Right ventricle myocardium superior (tissue), 1 donor: Measurements from ENCODE around the gene CENPA. TPM values are rescaled to one million over a fixed set of nuclear protein-coding genes. Genes with fewer than 3 reads are reported as not detected.
"Not testable (repeated sequence)": the region's sequence is repeated elsewhere in the genome, so short reads cannot be mapped to it uniquely, and the experiment has no call there.

ENCODE experiments used
- ATAC-seq: fragments of 200-7000 bp; cut with Tn5 transposase; one replicate; pipeline ENCODE4 v1.9.1; 2020; ENCODE audit warnings: mild to moderate bottlenecking; ENCODE audit not compliant: poor library complexity
- DNase-seq: peaks from one replicate; pipeline ENCODE4 v3.0.0-alpha.2; 2020
- intact Hi-C: fragments of 100-400 bp; cut with DNase I; formaldehyde crosslinking; loops from one replicate; pipeline ENCODE4 v1.11.2; 2022
- long read RNA-seq: library from polyadenylated mRNA; unstranded; transcript quantifications from one replicate; pipeline ENCODE4 v2.0.0, GENCODE V29; 2021
- total RNA-seq: library from RNA; stranded (reverse); fragmentation: NEBNext Ultra II Directional; extraction: Animal tissue kit (Norgen Biotek cat#: 25700); gene quantifications from one replicate; pipeline ENCODE4 v1.2.1, GENCODE V29; 2021
- donor health status: DM: no; HTN: yes; CAD: no; lungs with severe emphysema.

CENPA gene
- 0.51 TPM for total RNA-seq
- long read RNA-seq = 0 reads

- ATAC-seq (peak; percentile 98), DNase-seq (peak; percentile 97)
- intact Hi-C loops = no loop called here
These were observed at the start of gene CENPA for GRCh38 chr2:26785431-26786206. CENPA (plus strand) TSS chr2:26786056; CDS start chr2:26786197, 141 bp downstream.

- ATAC-seq (no peak), DNase-seq (no peak)
- intact Hi-C loops = no loop called here
These were observed 48.6 kb upstream of the CENPA start for GRCh38 chr2:26737221-26737620.

GRCh38 chr2:26738481-26738880 lies 47.4 kb upstream of the CENPA start:
- ATAC-seq (no peak), DNase-seq (no peak)
- intact Hi-C loops = no loop called here

DNA sequence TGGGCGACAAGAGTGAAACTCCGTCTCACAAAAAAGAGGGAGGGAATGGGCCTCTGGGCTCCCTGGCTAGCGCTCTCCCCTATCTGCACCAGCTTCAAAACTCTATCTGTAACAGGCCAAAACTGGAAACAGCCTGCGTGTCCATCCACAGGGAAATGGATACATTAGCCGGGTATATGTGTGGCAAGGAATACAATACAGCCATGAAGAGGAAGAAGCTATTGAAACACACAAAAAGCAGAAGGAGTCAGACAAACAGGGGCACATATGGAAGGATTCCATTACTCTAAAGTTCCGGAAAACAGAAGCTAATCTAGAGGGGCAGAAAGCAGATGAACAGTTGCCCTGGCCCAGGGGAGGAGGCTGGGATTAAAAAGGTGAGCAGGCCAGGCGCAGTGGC lies 46.3 kb upstream of the CENPA start:
- ATAC-seq (no peak), DNase-seq (no peak)
- intact Hi-C loops = no loop called here

- DNase-seq = no peak
- no peak for ATAC-seq
- intact Hi-C loops = no loop called here
These were observed 45.5 kb upstream of the CENPA start for GRCh38 chr2:26740346-26740745.

DNA sequence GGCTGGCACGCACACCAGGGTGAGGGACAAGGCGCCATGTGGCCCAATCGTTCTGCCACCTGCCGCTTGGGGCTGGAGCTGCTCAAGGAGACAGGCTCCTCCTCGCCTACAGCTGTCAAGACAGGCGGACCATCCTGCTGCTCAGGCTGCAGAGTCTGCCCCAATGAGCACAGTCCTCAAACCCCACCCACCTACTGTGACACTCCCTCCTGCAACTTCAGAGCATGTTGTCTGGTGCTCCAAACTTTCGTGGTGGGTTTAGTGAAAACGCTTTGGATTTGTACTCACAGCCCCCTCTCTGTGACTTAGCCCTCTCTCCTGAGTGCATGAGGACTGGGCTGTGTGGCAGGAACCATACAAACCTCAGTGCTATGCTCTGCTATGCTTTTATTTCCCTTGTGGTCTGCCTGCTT lies 45.0 kb upstream of the CENPA start:
- no peak for DNase-seq
- intact Hi-C loops = no loop called here
- no peak for ATAC-seq

GRCh38 chr2:26742048-26742770 lies 43.6 kb upstream of the CENPA start:
- intact Hi-C loops = no loop called here
- DNase-seq = no peak

GRCh38 chr2:26743852-26744251 lies 42.0 kb upstream of the CENPA start:
- intact Hi-C loops = no loop called here
- ATAC-seq (no peak), DNase-seq (no peak)

More at GRCh38 chr2:26742048-26742770, 43.6 kb upstream of the CENPA start:
- ATAC-seq = no peak

DNA sequence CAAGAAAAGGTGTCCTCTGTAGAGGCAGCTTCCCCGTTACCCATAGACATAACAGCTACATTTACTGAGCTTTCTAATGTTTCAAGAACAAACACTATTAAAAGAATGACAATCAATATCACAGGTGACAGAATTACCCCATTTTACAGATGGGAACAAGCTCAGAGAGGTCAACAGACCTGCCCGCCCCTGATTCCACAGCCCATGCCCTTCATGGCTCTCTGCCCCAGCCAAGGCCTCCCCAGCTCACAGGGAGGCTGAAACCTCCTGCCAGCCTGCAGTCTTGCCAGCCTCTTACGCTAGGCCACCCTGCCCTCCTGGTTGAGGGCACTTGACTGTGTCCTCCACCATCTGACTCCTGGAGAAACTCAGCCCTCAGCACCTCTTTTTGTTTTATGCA lies 40.9 kb upstream of the CENPA start:
- intact Hi-C loops = no loop called here
- ATAC-seq (no peak), DNase-seq (no peak)

DNA sequence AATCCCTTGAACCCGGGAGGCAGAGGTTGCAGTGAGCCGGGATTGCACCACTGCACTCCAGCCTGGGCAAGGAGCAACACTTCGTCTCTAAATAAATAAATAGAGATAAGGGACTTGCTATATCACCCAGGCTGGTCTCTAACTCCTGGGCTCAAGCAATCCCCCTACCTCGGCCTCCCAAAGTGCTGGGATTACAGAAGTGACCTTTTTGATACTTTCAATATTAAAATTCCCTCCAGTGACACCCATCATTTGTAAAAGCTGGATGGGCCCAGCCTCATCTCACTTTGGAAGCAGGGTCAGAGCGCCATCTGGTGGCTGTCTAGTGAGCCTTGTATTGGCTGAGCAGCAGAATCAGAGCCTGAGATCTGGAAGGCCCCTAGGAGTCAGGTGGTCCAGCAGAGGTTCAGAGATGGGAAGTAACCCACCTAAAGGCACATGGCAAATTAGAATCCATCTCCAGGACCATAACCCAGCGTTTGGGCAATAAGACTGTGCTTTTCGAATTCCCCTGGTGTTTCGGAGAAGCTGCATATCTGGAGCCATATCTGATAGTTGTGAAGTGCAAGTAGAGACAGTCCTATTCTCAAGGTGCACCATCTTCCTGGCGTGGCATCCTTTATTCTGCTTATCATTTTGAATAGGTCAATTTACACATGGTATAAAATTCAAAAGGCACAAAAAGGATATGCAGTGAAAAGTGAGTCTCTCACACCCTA lies 40.1 kb upstream of the CENPA start:
- intact Hi-C loops = loop anchor here (2.0 kb wide), 1 partner anchor 141 kb away; no protein-coding TSS in a partner anchor
- peak; percentile 90 for DNase-seq
- ATAC-seq = peak; percentile 96

DNA sequence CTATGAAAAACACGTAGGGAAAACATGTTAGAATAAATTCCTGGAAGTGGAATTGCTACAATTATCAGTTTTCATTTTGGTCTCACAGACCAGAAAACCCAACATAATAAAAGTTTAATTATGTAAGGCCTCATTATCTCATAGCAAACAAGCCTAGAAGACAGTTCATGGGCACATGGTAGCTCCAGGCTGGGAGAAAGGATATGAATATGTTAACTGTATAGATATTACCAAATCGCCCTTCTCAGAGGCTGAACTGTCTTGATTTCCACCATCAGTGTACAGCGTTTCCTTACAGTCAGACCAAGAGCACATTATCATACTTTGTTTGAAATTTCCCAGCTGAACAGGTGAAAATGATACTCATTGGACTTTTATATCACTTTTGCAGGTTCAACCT lies 38.9 kb upstream of the CENPA start:
- DNase-seq (no peak), ATAC-seq (no peak)
- intact Hi-C loops = loop anchor here (2.0 kb wide), 1 partner anchor 142 kb away; no protein-coding TSS in a partner anchor

- ATAC-seq, intact Hi-C loops, DNase-seq: not testable (repeated sequence)
These were observed 36.0 kb upstream of the CENPA start for GRCh38 chr2:26749787-26750420.

DNA sequence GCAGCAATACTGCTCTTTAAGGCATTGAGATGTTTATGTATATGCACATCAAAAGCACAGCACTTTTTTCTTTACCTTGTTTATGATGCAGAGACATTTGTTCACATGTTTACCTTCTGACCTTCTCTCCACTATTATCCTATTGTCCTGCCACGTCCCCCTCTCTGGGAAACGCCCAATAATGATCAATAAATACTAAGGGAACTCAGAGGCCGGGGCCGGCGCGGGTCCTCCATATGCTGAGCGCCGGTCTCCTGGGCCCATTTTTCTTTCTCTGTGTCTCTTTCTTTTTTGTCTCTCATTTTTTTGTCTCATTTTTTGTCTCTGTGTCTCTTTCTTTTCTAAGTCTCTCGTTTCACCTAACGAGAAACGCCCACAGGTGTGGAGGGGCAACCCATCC lies 35.4 kb upstream of the CENPA start:
- intact Hi-C loops, DNase-seq, ATAC-seq: not testable (repeated sequence)

GRCh38 chr2:26752656-26753055 lies 33.2 kb upstream of the CENPA start:
- DNase-seq (no peak), ATAC-seq (no peak)
- intact Hi-C loops = no loop called here

- ATAC-seq (no peak), DNase-seq (no peak)
- intact Hi-C loops = no loop called here
These were observed 31.3 kb upstream of the CENPA start for GRCh38 chr2:26754539-26754938.

DNA sequence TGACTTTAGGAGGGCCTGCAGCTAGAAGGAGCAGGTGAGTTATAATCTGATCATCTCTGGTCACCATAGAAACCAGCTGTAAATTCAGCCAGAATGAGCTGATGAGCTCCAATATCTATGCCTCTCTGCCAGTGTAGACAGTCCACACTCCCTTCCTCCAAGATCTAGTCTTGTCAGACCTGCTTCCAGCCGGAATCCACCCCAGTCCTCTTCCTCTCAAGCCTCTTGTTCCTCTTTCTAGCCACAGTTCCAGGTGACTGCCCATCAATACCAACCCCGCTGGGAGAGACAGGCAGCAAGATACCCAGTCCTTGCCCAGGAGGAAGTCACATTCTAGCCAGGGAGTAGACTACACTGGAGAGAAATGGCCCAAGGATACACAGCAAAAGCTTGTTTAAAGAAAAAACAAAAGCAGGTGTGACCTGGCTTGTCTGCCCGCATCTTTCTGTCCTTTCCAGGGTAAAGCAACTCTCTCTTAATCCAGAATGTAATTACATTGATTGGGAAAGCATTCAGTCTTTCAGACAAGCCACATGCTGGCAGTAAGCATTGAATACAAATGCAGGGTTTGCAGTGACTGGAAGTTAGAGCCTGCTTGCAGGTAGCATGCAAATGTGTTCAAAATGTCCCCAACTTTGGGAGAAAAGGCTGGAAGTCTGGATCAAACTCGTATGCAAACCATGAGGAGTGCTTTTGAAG lies 30.7 kb upstream of the CENPA start:
- no peak for ATAC-seq
- DNase-seq = no peak
- intact Hi-C loops = no loop called here

DNA sequence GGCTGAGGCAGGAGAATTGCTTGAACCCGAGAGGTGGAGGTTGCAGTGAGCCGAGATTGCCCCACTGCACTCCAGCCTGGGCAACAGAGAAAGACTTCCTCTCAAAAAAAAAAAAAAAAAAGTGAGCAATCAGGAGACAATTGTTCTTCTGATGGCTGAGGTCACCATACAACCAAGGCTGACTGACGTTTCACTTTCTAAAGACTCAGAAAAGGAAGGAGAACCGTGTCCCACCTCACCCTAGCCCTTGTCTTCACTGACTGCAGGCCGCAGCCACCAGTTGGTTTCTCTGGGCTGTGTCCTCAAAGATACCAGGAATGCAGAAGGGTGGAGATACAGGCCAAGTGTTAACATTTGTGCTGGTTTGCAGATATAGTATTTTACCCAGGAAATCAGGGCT lies 29.5 kb upstream of the CENPA start:
- no peak for ATAC-seq
- no peak for DNase-seq
- intact Hi-C loops = no loop called here
